ENCODE measurements around the gene FRMD4A. TPM values are rescaled to one million over a fixed set of nuclear protein-coding genes. Genes with fewer than 3 reads are reported as not detected.

FRMD4A gene
- total RNA-seq, 2 donors from 2014 or later, result 22.3 to 22.4 TPM

- Mint-ChIP-seq H3K27ac (no peak overlapping the region), H3K36me3 (ENCODE audit: low read depth) (peaks cover under 1% of the 10 kb centered on the region), H3K4me1 (no peaks in the 10 kb centered on the region), H3K4me3 (no peak overlapping the region), H3K27me3 (ENCODE audit: insufficient read depth) (no peaks in the 10 kb centered on the region), H3K9me3 (peaks cover 5% of the 10 kb centered on the region)
- no peaks in the 10 kb centered on the region for H3K27me3 ChIP-seq (ENCODE audit: control insufficient read depth, insufficient read depth, low read length, poor library complexity, severe bottlenecking)
- WGBS, 2 experiments (ENCODE audit: insufficient coverage in 1 of 2, insufficient read length in 1 of 2), result 92% methylated on average over 3 of the region's 3 CpGs; no CpG with 5 or more reads in 1 of the 2 experiments
- peaks cover 4% of the 10 kb centered on the region for H3K9me3 ChIP-seq (ENCODE audit: control insufficient read depth, low read length)
- no peaks in the 10 kb centered on the region for H3K4me1 ChIP-seq (ENCODE audit: control insufficient read depth, insufficient read depth, low read length)
- no peak overlapping the region for H3K9ac ChIP-seq (ENCODE audit: extremely low read depth, low read length, poor library complexity, severe bottlenecking)
- H3K27ac ChIP-seq (ENCODE audit: low read depth, low read length), result peak overlapping the region; percentile 95
- H3K36me3 ChIP-seq (ENCODE audit: control insufficient read depth, insufficient read depth, low read length), result no peaks in the 10 kb centered on the region
- DNase-seq, result no peak
- no peak overlapping the region for H3K4me3 ChIP-seq (ENCODE audit: low read length)
- TF ChIP-seq CTCF (conservative IDR thresholded peaks at IDR 0.05), result no peak
These were observed 508.2 kb downstream of the FRMD4A start for GRCh38 chr10:13822490-13822889.

GRCh38 chr10:13820964-13821337, 509.8 kb downstream of the FRMD4A start:
- Histone ChIP-seq H3K9ac (ENCODE audit: extremely low read depth, low read length, poor library complexity, severe bottlenecking) (no peak overlapping the region), H3K9me3 (ENCODE audit: control insufficient read depth, low read length) (peaks cover 19% of the 10 kb centered on the region), H3K36me3 (ENCODE audit: control insufficient read depth, insufficient read depth, low read length) (no peaks in the 10 kb centered on the region), H3K4me1 (ENCODE audit: control insufficient read depth, insufficient read depth, low read length) (no peaks in the 10 kb centered on the region), H3K4me3 (ENCODE audit: low read length) (no peak overlapping the region), H3K27ac (ENCODE audit: low read depth, low read length) (peak overlapping the region; percentile 89), H3K27me3 (ENCODE audit: control insufficient read depth, insufficient read depth, low read length, poor library complexity, severe bottlenecking) (no peaks in the 10 kb centered on the region)
- Mint-ChIP-seq H3K4me3 (no peak overlapping the region), H3K4me1 (no peaks in the 10 kb centered on the region), H3K27me3 (ENCODE audit: insufficient read depth) (no peaks in the 10 kb centered on the region), H3K9me3 (peaks cover 20% of the 10 kb centered on the region), H3K27ac (no peak overlapping the region), H3K36me3 (ENCODE audit: low read depth) (peaks cover 6% of the 10 kb centered on the region)
- WGBS, 2 experiments (ENCODE audit: insufficient coverage in 1 of 2, insufficient read length in 1 of 2), result 53 to 73% methylated on average over 4 to 9 of the region's 9 CpGs
- peak; percentile 63 for DNase-seq
- no peak for TF ChIP-seq CTCF (conservative IDR thresholded peaks at IDR 0.05)

- Mint-ChIP-seq H3K27me3 (ENCODE audit: insufficient read depth) (no peaks in the 10 kb centered on the region), H3K4me3 (no peak overlapping the region), H3K9me3 (peaks cover 25% of the 10 kb centered on the region), H3K36me3 (ENCODE audit: low read depth) (peaks cover 7% of the 10 kb centered on the region), H3K27ac (no peak overlapping the region), H3K4me1 (no peaks in the 10 kb centered on the region)
- Histone ChIP-seq H3K4me3 (ENCODE audit: low read length) (no peak overlapping the region), H3K9me3 (ENCODE audit: control insufficient read depth, low read length) (peaks cover 20% of the 10 kb centered on the region), H3K27ac (ENCODE audit: low read depth, low read length) (peak overlapping the region; percentile 89), H3K36me3 (ENCODE audit: control insufficient read depth, insufficient read depth, low read length) (no peaks in the 10 kb centered on the region), H3K9ac (ENCODE audit: extremely low read depth, low read length, poor library complexity, severe bottlenecking) (no peak overlapping the region), H3K27me3 (ENCODE audit: control insufficient read depth, insufficient read depth, low read length, poor library complexity, severe bottlenecking) (no peaks in the 10 kb centered on the region), H3K4me1 (ENCODE audit: control insufficient read depth, insufficient read depth, low read length) (no peaks in the 10 kb centered on the region)
- no peak for DNase-seq
- TF ChIP-seq CTCF (conservative IDR thresholded peaks at IDR 0.05), result no peak
- 88 to 92% methylated on average over 14 to 19 of the region's 19 CpGs for WGBS, 2 experiments (ENCODE audit: insufficient coverage in 1 of 2, insufficient read length in 1 of 2)
These were observed 510.4 kb downstream of the FRMD4A start for GRCh38 chr10:13820119-13820963.

Data from endodermal cell (in vitro differentiated cells).